Cardiac muscle cell (in vitro differentiated cells and primary cell): ENCODE data around the gene CHSY1. TPM values are rescaled to one million over a fixed set of nuclear protein-coding genes. Genes with fewer than 3 reads are reported as not detected.
A peak's percentile ranks its signal among the peaks of the same experiment; 100 is the strongest.

Source experiments
- DNase-seq, 2 donors: peaks; one replicate each; pipeline versions ENCODE4 v3.0.0 to v3.0.0-alpha.2; 2010 to 2017; ENCODE audit warnings: low read depth in 1 of 2, low spot score in 1 of 2
- H3K27ac ChIP-seq: fragments of 200-600 bp; sonication (generic); 2 replicates; pipeline ENCODE4 v1.5.1; 2016
- H3K27me3 ChIP-seq: fragments of 200-600 bp; sonication (generic); 2 replicates; pipeline ENCODE4 v1.6.0; 2016; ENCODE audit warnings: control low read depth
- H3K36me3 ChIP-seq: fragments of 200-600 bp; sonication (generic); 2 replicates; pipeline ENCODE4 v1.5.1; 2016; ENCODE audit warnings: control low read depth
- H3K4me1 ChIP-seq: fragments of 200-600 bp; sonication (generic); 2 replicates; pipeline ENCODE4 v1.8.1; 2017; ENCODE audit warnings: low read depth, mild to moderate bottlenecking, mixed run types
- H3K4me3 ChIP-seq: fragments of 200-600 bp; sonication (generic); 2 replicates; pipeline ENCODE4 v1.5.1; 2016; ENCODE audit warnings: mild to moderate bottlenecking
- H3K9me3 ChIP-seq: fragments of 200-600 bp; sonication (generic); 2 replicates; pipeline ENCODE4 v1.5.1; 2017; ENCODE audit warnings: low read depth, mild to moderate bottlenecking, control low read depth
- CTCF ChIP-seq: IDR thresholded peaks from 2 replicates; pipeline ENCODE4 v1.5.1; 2012; ENCODE audit warnings: low read depth, mild to moderate bottlenecking, low read length
- polyA plus RNA-seq: library from polyadenylated mRNA; unstranded; fragments of >200 nt; fragmentation: Nextera tagmentation; extraction: Ambion mirVana; gene quantifications from 2 replicates; pipeline ENCODE4 v1.2.1, GENCODE V29; 2016
- total RNA-seq: library from RNA; depleted of rRNA; stranded (reverse); fragments of >200 nt; gene quantifications from 2 replicates; pipeline ENCODE4 v1.2.3, GENCODE V29; 2016

Gene CHSY1
- total and polyA plus RNA-seq, 2 experiments from 2014 or later = 30.3 to 33.4 TPM

DNA sequence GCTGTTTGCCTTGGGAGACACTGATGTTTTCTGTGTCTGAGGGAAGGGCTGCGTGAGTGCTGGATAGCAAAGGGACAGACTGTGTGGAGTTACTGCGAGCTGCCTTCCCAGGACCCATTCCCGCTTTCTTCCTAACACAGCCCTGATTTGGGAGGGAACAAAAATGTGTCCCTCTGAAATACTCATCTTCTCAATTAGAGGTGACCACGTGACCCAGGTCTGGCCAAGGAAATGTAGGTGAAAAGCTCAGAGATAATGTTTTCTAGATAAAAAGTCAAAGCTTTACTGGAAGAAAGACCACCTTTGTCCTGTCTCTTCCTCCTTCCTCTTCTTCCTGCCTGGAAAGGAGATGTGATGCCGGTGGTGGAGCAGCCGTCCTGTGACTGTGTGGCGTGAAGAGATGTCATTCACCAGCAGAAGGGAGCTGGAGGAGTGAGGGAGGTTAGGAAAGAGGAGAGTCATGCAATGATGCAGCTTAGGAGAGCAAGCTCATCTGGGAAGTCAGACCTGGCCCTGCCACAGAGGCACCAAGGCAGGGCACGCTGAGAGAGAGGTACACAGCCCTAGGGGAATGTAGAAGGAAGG is 105.6 kb downstream of the CHSY1 start:
- H3K4me1 ChIP-seq = peaks cover 30% of the 10 kb centered on the region
- TF ChIP-seq CTCF = no peak
- H3K36me3 ChIP-seq = no peaks in the 10 kb centered on the region
- no peak overlapping the region for H3K27ac ChIP-seq
- H3K4me3 ChIP-seq = no peak overlapping the region
- H3K27me3 ChIP-seq = no peaks in the 10 kb centered on the region
- H3K9me3 ChIP-seq = no peaks in the 10 kb centered on the region
- DNase-seq = no peak

DNA sequence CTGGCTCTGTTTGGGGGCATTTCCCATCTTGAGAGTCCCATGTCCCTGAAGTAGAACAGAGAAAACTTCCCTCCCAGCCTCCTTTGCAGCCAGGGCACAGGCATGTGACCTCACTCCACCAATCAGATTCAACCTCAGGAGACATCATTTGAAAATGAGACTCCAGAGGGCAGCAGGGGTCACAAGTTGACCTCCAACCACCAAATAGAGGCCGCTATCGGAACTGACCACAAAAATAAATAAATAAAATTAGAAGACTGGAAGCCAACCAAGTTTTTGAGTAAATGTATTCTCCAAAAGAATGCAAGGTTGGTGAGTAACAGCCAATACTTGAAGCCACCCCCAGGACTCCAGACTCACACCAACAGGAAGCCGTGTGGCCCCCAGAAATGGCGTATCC is 106.5 kb downstream of the CHSY1 start:
- TF ChIP-seq CTCF = no peak
- Histone ChIP-seq H3K4me1 (peaks cover 25% of the 10 kb centered on the region), H3K9me3 (no peaks in the 10 kb centered on the region), H3K4me3 (no peak overlapping the region), H3K36me3 (no peaks in the 10 kb centered on the region), H3K27me3 (no peaks in the 10 kb centered on the region), H3K27ac (no peak overlapping the region)
- DNase-seq = peak in 1 of 2 donors; percentile 36

DNA sequence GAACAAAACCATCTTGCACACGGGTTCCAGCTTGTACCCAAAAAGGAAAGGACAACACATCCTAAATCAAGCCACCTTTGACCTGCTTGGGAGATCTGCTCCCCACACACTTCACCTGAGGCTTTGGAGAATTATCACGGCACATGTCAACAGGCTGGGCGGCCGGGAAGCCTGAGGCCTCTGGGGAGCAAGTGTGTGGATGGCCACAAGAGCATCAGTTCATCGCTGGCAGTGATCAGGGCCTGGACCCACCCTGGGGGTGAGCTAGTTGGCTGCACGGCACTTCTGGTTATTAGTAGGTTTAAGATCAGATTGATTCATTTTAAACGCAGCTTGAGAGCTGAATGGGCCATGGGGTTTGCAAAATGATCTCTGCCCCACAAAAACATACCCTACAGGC is 108.5 kb downstream of the CHSY1 start:
- peaks cover 20% of the 10 kb centered on the region for H3K4me1 ChIP-seq
- H3K4me3 ChIP-seq = no peak overlapping the region
- no peak overlapping the region for H3K27ac ChIP-seq
- H3K9me3 ChIP-seq = no peaks in the 10 kb centered on the region
- no peak for TF ChIP-seq CTCF
- DNase-seq = no peak
- H3K36me3 ChIP-seq = no peaks in the 10 kb centered on the region
- H3K27me3 ChIP-seq = no peaks in the 10 kb centered on the region

DNA sequence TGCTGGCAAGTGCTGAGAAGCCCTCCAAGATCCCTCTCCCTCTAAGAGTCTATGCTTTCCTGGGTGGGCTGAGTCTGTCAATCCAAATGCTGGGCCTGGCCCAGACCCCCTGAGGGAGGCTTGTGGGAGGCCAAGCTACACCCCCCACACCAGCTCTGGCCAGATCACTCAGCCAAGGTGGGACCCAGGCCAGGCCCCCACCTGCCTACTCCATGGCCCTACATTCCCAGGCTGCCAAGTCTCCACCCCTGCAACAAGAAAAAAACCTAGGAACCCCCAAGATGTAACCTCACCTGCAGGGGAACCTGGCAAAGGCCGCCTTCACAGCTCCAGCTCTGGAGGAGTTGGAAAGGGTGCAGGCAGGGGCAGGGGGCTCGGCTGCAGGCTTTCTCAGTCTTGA is 109.1 kb downstream of the CHSY1 start:
- Histone ChIP-seq H3K4me3 (no peak overlapping the region), H3K9me3 (no peaks in the 10 kb centered on the region), H3K4me1 (peaks cover 21% of the 10 kb centered on the region), H3K27ac (no peak overlapping the region), H3K36me3 (no peaks in the 10 kb centered on the region), H3K27me3 (no peaks in the 10 kb centered on the region)
- DNase-seq = no peak
- TF ChIP-seq CTCF = no peak

- no peaks in the 10 kb centered on the region for H3K9me3 ChIP-seq
- H3K4me3 ChIP-seq = no peak overlapping the region
- TF ChIP-seq CTCF = no peak
- H3K4me1 ChIP-seq = peaks cover 27% of the 10 kb centered on the region
- DNase-seq = no peak
- H3K27ac ChIP-seq = no peak overlapping the region
- no peaks in the 10 kb centered on the region for H3K27me3 ChIP-seq
- H3K36me3 ChIP-seq = no peaks in the 10 kb centered on the region
Observed at GRCh38 chr15:101141926-101142527, 109.8 kb downstream of the CHSY1 start.
